Activated T-helper 9 cell treated with anti-CD3 and anti-CD28 coated beads, Interleukin-2, amount 50 U/mL, for 16 hours (primary cell): ENCODE results near the gene MATK.

Experiments used
- DNase-seq: peaks from one replicate; pipeline ENCODE4 v3.0.0-alpha.2; 2020; ENCODE audit warnings: low read depth

The MATK gene

DNA sequence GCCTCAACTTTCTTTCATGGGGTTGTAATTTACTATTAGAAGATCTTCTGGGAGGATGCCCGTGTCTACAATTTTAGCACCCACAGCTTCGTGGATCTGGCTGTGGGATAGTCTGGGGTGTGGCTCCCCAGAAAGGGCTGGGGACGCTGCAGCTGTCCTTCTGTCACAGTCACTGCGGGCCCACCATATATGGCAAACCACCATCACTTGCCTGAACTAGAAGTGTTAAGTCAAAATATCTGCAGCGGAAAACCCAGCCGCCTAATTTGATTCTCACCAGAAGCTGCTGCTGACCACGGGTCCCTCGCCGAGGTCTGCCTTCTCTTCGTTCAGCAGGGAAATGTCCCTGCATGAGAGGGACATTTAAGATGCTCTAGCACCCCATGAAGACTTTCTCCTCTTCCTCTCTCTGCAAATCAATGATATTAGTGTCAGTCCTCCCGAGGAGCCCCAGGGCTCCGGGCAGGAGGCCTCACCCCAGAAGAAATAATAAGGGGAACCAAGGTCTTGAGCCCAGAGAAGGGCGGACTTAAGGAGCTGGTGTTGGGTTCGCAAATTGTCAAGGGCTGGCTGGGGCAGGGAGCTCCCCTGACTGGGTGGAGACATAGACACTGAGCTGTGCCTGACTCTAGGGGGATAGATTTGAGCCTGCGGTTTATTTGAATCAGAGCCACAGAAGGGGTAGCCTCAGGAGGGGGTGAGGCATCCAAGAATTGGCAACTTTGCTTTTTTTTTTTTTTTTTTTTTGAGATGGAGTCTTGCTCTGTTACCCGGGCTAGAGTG is 3.0 kb upstream of the MATK start:
- DNase-seq, result no peak

DNA sequence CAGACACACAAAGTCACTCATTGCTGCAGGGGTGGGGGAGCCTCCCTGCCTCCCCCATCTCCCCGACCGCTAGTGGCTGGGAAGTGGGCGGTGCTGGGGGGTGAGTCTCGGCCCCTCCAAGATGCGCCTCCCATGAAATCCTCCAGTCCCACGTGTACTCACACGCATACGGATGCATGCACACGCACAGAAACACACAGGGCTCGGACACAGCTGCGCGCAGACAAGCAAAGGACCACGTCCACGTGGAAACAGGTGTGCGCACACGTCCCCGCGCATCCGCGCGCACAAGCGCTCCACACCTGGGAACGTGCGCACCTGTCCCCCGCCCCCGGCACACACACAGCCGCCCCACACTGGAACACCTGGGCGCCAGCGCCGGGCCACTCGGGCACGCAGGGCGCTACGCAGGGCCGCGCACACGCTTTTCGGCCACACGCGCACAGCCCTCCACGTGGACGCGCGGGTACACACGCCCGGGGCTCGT is 687 bp downstream of the MATK start:
- DNase-seq, result no peak

DNA sequence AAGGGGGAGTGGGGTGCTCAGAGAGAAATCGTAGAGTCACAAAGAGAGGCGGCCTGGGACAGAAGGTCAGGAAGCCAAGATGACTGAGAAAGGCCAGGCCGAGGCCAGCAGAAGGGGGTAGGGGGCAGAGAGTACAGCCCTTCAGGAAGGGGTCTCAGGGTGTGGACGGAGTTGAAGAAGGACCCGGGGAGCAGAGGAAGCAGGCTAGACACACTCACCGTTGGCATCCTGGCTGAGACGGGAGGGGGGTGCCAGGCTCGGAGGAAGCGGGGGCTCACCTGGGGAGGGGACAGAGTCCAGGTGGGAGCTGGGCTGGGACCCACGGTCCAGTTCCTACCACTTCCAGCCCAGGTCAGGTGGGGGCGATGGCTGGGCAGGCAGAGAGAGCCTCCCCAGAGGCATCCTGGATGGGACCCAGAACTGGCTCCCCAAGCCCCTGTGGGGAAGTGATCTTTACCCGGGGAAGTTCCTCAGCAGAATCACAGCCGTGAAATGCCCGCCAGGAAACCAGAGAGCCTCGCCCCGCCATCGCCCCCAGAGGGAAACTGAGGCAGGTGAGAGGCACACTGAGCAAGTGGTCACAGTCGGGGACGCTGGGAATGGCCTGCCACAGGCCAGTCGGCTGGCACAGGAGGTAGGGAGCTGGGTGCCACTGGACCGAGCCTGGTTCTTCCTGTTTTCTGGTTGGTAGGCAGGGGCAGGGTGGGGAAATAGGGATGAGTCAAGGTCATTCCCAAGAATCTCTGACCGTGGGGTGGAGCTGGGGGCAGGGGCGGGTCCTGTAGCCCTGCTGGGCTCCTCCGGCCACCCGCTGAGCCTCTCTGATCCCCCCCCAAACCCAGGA is 1.4 kb downstream of the MATK start:
- DNase-seq, result no peak

DNA sequence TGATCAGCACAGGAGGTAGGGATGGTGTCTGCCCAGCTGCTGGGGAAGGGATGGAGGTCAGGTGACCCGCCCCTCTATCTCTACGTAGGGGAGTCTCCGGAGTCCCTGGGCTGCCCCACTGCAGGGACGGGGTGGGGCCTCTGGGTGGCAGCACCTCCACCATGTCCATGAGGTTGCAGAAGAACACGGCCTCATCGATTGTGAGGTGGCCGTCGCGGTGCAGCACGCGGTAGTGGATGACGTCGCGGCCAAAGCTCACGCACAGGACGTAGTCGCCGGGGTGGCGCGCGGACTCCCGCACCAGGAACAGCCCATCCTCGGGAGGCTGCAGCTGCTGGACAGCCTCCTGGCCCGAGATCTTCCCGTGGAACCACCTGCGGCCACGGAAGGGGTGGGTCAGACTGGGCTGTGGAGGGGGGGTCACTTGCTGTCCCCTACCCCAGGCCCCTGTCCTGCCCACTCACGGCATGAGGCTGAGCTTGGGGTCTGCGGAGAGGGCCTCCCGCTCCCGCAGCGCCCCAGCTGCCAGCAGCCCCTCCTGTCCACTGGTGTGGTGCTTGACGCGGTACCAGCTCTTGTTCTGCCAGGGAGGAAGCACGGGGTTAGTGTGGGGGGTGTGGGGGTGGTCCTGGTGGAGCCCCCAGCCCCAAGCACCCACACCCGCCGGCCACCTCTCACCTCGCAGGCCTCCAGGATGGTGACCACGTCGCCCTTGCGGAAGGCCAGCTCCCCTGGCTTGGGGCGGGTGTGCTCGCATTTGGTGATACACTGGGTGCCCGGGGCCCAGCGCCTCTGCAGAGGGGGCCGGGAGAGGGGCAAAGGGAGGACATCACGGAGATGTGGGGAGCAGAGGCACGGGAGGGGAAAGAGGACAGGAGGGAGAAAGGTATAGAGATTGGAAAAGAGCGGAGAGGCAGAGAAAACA is 2.3 kb downstream of the MATK start:
- peak; percentile 20 for DNase-seq

DNA sequence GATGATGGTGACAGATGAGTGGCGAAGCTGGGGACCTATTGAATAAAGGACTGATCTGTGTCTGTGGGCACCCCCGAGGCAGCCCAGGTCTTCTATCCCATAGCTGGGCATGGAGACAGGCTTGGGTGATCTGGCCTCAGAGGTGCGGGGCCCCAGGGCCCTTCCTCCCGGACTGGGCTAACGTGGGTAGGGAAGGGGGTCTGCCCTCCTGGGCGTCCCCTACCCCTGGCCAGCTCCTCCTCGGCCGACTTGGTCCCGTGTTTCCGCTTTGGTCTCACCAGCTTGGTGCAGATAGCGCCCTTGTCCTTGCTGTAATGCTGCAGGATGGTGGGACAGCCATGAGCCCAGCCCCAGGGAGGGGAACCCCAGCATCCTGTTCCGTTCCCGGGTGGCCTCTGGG is 3.3 kb downstream of the MATK start:
- DNase-seq, result no peak

DNA sequence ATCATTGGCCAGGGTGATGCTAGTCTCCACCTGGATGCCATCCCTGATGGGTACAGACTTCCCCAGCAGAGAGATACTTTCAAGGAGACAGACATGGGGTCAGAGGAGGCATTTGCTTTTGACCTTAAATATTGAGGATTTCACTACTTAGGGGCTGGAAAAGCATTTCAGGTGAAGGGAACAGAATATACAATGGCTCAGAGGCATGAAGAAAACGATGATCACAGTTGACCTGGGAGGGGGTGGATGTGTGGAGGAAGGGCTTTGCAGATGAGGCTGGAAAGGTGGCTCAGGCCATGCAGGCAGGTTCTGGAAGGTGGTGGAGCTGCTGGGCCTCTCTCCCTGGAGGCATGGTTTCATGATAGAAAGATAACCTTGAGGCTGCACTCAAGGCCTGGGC is 3.9 kb downstream of the MATK start:
- no peak for DNase-seq

DNA sequence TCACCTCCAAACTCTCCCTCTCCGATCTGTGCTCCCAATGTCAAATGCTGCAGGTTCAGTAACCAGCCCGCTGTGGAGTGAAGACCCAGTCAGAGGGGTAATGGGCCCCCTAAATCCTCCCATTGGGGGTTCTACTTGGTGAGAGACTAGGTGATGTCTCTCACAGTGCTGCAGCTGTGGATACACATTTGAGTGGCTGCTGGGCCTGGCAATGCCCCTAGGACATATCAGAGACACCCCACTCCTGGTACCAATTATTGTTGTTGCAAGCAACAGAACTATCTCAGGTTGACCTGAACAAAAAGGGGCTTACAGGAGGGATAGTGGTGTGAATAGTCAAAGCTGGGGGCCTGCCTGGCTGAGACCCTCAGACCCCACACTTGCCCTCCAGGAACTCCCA is 4.6 kb downstream of the MATK start:
- DNase-seq, result no peak

DNA sequence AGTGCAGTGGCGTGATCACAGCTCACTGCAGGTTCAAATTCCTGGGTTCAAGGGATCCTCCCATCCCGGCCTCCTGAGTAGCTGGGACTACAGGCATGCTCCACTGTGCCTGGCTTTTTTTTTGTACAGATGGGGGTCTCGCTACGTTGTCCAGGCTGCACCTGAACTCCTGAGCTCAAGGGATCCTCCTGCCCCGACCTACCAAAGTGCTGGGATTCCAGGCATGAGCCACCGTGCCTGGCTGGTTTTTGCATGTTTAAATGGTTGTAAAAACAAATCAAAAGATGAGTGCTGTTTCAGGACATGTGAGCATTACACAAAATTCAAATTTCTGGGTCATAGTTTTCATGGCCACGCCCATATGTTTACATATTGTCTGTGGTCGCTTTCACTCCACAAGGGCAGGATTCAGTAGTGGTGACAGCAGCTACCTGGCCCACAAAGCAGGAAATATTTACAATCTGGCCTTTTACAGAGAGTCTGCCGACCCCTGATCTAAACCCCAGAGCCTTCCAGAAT is 5.3 kb downstream of the MATK start:
- no peak for DNase-seq

DNA sequence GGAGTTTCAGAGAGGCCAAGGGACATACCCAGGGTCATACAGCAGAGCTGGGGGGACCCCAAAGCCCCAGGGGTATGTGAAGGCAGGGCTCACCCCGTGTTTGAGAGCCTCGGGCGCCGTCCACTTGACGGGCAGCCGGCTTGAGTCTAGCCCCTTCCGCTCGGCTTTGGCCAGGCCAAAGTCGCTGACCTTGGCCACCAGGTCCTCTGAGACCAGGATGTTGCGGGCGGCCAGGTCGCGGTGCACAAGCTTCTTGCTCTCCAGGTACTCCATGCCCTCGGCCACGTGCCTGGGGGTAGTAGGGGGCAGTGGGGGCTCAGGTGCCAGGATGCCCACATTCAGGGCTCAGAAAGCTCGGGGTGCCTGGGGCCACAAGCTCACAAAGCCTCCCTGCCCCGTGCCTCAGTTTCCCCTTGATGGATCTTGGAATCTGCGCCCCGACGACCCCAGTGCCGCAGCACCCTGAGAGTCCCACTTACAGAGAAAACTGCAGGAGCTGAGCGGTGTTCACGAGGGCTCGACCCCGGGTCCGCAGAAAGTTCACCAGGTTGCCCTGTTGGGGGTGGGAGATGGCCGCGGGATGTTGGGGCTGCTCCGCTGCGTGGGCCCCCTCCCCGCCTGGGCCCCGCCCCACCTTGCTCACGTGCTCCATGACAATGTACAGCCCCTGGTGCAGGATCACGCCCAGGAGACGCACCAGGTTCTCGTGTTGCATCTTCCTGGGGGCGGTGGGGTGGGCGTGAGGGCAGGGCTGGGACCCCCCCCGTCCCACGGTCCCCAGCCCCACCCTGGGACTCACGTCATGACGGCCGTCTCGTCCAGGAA is 7.1 kb downstream of the MATK start:
- DNase-seq, result no peak

DNA sequence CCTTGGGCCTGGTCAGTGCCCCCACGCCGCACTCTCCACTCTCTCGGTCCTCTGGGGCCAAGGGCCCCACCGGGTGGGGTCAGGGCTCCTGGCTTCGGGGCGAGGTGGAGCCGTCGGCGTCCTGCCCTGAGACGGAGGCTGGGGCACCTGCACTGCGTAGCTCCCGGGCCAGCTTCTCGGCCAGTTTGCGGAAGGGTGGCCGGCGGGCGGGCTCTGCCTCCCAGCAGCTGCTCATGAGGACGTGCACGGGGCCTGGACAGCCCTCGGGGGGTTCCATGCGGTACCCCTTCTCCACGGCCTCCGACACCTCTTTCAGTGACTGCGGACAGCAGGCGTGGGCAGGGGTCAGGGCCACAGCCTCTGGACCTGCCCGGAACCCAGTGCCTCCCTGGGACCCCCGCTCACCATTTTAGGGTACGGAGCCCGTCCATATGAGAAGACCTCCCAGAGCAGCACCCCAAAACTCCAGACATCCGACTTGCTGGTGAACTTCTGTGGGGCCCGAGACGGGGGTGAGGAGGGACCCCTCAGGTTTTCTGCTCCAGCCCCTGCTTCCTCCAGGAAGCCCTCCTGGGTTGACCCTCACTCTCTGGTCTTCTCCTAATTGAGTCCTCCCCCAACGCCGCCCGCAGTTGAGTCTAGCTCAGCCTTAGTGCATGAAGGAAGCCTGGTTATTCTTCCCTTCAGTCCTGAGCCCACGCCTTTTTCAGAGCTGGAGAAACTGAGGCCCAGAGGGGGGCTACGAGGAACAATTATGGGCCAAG is 7.9 kb downstream of the MATK start:
- DNase-seq, result no peak

DNA sequence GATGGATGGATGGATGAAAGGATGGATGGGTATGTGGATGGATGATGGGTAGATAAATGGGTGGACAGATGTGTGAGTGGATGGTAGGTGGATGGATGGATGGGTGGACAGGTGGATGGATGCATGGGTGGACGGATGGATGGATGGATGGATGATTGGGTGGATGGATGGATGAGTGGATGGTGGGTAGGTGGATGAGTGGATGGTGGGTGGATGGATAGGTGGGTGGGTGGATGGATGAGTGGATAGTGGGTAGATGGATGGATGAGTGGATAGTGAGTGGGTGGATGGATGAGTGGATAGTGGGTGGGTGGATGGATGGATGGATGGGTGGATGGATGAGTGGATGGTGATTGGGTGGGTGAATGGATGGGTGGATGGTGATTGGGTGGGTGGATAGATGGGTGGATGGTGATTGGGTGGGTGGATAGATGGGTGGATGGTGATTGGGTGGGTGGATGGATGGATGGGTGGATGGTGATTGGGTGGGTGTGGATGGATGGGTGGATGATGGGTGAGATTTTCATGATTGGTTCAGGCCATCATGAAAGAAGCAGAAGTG is 9.6 kb downstream of the MATK start:
- no peak for DNase-seq

DNA sequence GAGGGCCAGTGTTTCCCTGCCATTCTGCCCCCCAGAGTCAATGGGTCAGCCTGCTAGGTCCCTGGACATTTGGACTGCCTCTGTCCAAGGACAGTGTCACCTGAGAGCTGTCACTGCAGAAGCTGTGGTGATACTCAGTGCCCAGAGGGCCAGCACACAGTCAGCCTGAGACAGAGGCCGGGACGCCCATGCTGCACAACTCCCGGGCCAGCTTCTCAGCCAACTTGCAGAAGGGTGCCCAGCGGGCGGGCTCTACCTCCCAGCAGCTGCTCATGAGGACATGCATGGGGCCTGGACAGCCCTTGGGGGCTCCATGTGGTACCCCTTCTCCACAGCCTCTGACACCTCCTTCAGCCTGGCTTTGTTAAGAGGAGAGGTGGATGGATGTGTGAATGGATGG is 10.3 kb downstream of the MATK start:
- DNase-seq, result no peak

DNA sequence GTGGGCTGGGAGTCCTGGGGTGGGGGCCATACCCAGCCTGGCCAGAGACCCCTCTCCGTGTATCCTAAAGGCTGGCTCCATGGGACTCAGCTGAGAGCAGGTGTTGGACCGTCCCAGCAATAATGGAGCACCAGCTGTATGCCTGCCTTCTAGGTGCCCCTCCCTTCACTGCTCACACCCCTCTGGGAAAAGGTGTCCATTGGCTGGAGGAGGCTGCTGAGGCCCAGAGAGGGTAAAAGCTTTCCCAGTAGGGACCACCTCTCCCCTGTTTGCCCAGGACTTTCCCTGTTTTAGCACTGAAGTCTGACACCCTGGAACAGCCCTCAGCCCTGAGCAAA is 10.8 kb downstream of the MATK start:
- DNase-seq, result no peak

DNA sequence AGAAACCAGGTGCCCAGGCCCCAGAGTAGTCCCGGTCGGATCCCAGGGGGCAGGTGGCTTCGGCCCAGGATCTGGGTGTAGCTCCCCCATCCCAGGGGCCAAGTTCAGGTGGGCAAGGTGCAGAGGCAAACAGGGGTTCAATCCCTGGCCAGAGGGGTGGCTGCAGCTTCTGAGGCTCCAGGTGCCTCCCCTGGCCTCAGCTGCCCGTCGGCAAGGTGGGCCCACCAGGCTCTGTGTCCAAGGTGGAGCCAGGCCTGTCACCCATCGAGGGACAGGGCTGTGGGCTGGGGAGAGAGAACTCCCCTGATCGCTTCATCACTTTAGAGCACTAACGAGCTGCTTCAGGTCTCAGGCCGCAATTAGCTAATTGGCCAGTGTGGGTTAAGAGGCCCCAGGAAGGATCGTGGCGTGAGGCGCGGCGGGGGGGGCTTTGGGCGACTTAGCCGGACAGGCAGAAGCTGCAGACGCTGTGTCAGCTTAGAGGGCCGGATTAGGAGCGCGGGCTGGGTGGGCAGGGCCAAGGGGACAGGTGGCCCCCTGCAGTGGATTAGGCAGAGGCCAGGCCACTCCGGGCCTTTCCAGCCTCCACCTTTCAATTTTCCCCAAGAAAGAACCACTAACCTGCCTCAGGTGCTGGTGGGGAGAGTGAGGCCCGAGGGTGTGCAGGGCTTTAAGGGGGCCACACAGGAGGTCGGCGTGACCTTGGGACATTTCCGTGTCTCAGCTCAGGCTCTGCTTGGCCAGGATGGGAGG is 11.4 kb downstream of the MATK start:
- no peak for DNase-seq

DNA sequence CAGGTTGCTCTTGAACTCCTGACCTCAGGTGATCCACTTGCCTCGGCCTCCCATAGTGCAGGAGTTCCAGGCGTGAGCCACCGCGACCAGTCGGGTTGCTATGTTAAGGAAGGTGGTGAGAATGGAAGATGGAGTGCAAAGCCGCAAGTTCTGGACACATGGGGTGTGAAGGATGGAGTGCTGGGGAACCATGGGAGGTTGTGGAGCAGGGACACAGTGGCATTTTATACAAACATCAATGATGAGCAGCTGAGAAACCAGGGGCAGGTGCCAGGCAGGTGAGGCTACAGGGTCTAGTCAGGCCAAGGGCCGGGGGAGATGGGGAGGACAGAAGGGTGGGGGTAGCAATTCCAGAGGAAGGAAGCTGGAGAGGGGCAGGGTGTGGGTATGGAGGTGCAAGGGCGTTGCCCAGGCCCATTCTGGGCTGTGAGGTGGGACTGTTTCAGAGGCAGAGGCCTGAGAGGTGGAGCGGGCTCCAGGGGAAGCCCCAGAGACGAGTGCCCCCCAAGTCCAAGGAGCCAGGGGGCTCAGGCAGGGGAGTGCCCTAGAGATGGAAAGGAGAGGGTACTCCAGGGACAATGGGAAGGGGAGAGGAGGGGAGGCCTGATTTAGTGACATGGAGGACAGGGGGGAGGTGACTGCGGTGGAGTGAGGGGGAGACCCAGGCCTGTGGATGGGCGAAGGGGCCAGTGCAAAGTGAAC is 12.2 kb downstream of the MATK start:
- DNase-seq, result no peak

DNA sequence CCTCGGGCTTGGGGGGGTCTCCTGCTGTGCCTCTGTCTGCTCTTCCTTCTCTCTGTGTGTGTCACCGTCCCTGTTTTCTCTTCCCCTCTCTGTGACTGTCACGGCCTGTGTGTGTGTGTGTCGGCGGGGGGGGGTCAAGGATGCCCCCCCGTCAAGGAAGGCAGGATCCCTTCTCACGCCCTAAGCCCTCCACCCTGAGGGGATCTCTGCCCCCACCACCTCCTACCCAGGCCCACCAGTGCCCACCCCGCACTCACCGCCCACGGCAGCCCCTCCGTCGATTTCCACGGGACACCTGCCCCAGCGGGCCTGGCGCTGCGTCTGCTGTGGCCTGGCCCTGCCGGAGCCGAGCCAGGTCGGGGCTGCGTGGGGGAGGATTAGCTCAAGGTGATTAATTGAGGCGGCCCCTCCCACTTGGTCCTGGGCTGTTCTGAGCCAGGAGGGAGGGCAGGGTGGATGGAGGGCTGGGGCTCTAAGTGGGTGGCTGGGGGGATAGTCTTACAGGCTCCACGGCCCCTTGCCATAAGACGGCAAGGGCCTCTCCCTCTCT is 14.2 kb downstream of the MATK start, which contains the start of gene RAX2:
Gene RAX2 (minus strand): TSS at position 323 of the 550 bp plus-strand sequence. CDS start 486 bp downstream, outside the sequence.
- DNase-seq, result no peak

DNA sequence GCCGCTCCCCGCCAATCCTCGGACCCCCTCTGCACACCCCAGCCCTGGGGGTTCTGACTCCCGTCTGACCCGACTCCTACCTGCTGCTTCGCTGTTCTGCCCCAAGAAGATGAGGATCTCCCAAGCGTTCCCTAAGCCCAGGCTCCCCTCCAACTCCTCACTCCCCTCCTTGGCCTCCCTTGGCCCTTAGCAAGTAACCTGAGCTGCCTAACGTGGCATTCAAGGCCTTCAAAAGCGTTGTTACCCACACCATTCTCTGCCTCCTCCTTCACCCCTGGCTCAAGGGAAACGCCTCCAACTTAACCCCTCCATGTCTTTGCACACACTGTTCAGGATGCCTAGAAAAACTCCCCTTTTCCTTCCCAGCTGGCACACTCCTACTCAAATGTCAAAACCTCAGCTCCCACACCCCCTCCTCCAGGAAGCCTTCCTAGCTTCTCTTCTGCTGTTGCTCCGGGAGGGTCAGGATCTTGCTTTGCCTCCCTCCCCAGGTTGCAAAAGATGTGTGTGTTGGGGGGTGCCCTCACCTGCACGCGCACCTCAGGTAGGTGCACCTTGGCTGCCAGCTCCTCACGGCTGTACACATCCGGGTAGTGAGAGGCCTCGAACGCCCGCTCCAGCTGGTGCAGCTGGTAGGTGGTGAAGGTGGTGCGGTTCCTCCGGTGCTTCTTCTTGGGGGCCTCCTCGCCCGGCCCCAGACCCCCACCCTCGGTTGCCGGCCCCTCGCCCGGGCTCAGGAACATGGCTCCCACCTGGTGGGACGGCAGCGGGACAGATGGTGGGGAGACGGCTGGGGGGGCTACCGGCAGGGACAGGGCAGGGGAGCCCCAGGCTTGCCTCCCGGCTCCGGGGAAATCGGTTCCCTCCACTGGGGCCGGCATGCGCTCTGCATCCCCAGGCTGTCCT is 14.9 kb downstream of the MATK start:
- DNase-seq, result no peak
